Posterior cingulate gyrus (tissue), 11 donors: ENCODE measurements around the gene AGR2.
A peak's percentile ranks its signal among the peaks of the same experiment; 100 is the strongest.
"Not testable (repeated sequence)": the region's sequence is repeated elsewhere in the genome, so short reads cannot be mapped to it uniquely, and the experiment has no call there.

Experiments
- DNase-seq, 10 donors: peaks; one replicate each; pipeline versions ENCODE4 v3.0.0 to v3.0.0-alpha.2; 2020 to 2021; ENCODE audit warnings: mixed read lengths in 3 of 10
- intact Hi-C: fragments of 100-400 bp; cut with DNase I; formaldehyde crosslinking; loops from one replicate; pipeline ENCODE4 v1.15.1; 2023

The AGR2 gene

DNA sequence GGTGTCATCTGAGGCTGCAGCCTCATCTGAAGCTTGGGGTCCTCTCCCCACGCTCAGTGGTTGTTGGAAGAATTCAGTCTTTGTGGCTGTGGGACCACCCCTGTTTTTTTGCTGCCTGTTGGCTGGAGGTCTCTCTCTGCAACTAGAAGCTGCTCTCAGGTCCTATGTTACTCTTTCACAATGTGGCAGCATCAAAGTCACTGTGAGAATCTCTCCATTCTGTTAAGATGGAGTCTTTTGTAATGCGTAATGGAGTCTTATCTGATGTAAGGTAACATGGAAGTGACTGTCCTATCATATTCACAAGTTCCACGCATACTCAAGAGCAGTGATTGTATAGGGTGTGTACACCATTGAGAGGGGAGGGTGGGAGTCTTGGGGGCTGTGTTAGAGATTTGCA, 26.3 kb downstream of the AGR2 start:
- intact Hi-C loops = no loop called here
- DNase-seq = no peak

- intact Hi-C loops = no loop called here
- no peak for DNase-seq
Observed at GRCh38 chr7:16776053-16776452, 28.7 kb downstream of the AGR2 start.

- intact Hi-C loops = no loop called here
- no peak for DNase-seq
Observed at GRCh38 chr7:16774986-16775385, 29.8 kb downstream of the AGR2 start.

DNA sequence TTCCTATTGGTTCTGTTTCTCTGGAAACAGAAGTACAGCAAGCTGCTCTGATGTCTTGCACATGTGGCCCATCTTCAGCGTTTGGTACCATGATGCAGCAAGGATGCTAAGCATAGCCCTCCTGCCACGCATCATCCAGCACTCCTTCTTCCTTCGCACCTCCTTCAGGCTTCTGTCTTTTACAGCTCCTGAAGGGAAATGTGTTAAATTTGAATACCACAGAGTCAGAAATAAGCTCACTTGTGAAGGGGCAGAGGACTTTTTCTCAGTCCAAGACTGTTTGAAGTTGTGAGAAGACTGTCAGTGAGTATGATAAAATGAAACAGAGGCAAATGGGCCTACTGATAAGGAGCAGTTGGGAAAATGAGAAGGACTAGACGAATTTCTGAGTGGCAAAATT, 30.5 kb downstream of the AGR2 start:
- DNase-seq = peak in 6 of 10 donors; percentile 21 to 87 (median 44)
- intact Hi-C loops = no loop called here

GRCh38 chr7:16773884-16774283, 30.9 kb downstream of the AGR2 start:
- intact Hi-C loops = no loop called here
- no peak for DNase-seq

DNA sequence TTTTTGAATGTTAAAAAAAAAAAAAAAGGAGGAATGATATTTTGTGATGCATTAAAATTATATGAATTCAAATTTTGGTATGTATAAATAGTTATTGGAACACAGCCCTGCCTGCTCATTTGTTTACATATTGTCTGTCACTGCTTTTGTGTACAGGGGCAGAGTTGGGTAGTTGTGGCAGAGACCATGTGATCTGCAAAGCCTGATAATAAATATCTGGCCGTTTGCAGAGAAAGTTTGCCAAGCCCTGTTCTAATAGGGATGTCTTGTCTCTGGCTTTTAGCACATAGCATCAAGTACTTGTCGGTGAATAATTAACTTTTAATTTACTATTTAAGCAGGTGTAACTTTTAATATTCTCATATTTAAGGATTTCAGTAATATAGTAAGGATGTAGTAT, 31.5 kb downstream of the AGR2 start:
- DNase-seq = no peak
- intact Hi-C loops = no loop called here

GRCh38 chr7:16770657-16771329, 34.0 kb downstream of the AGR2 start:
- intact Hi-C loops = no loop called here
- DNase-seq = no peak

- intact Hi-C loops, DNase-seq: not testable (repeated sequence)
Observed at GRCh38 chr7:16769994-16770393, 34.8 kb downstream of the AGR2 start.

- DNase-seq = no peak
Observed at GRCh38 chr7:16765436-16765859, 39.4 kb downstream of the AGR2 start.

GRCh38 chr7:16764942-16765341, 39.9 kb downstream of the AGR2 start:
- no peak for DNase-seq
- intact Hi-C loops = no loop called here

More at GRCh38 chr7:16765436-16765859, 39.4 kb downstream of the AGR2 start:
- intact Hi-C loops = no loop called here

GRCh38 chr7:16762177-16762576, 42.6 kb downstream of the AGR2 start:
- no peak for DNase-seq
- intact Hi-C loops = no loop called here

GRCh38 chr7:16759840-16760239, 45.0 kb downstream of the AGR2 start:
- no peak for DNase-seq
- intact Hi-C loops = no loop called here

GRCh38 chr7:16758631-16759611, 45.9 kb downstream of the AGR2 start:
- no peak for DNase-seq
- intact Hi-C loops = no loop called here

GRCh38 chr7:16758036-16758435, 46.8 kb downstream of the AGR2 start:
- no peak for DNase-seq
- intact Hi-C loops = no loop called here

- no peak for DNase-seq
- intact Hi-C loops = no loop called here
Observed at GRCh38 chr7:16755397-16755796, 49.4 kb downstream of the AGR2 start.

DNA sequence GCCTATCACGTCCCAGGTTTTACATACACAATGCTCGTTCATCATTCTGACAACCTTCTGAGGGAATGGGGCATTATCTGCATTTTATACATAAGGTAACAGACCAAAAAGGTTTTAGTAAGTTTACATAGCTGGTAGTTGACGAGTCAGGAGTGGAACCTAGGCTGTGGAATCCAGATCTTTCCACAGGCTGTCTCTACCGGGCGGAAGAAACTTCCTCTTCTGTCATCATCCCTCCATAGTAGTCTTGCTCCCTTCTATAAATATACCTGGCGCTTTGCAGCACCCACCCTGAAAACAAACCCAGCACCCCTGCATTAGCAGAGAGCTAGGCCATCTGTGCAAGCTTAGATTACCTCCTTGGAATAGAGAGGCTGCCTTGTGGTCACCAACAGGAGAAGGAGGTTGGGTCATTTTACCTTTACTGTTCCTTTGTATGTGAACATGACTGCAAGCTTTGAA, 49.9 kb downstream of the AGR2 start:
- no peak for DNase-seq
- intact Hi-C loops = no loop called here

GRCh38 chr7:16753932-16754855, 50.6 kb downstream of the AGR2 start:
- peak; percentile 15 to 88 (median 42) for DNase-seq
- intact Hi-C loops = no loop called here

DNA sequence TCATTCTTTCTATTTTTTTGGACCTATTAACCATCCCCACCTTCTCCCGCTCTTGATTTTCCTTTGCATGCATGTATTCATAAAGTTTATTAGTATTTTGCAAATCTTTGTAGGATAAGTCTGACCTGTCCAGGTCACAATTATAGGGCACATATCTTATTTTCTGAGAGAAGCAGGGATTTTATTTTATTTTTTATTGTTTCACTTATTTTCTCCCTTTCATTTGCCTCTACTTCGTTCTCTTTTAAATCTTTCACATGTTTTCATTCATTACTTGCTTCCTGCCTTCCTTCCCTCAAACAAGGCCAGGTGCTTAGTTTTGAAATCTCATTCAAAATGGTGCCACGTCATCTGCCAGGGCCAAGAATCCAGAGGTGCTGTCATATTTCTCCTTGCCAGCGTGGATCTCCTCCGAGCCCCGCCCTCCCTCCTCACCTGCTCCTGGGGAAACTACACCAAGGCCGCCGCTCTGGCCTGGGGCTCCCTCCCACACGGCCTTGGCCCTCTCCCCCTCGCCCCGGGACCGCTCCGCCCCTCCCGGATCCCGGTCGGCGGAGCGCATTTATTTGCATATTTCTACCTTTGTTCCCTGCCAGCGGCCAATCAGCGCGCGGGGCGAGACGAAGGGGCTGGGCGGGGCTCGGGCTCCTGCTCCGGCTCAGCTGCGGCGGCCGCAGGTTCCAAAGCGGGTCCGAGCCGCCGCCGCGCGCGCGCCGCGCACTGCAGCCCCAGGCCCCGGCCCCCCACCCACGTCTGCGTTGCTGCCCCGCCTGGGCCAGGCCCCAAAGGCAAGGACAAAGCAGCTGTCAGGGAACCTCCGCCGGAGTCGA, 51.5 kb downstream of the AGR2 start, which contains the start of gene TSPAN13:
Gene TSPAN13 (plus strand): TSS at position 654 of the 830 bp plus-strand sequence. CDS start 213 bp downstream, outside the sequence.
- peak; percentile 49 to 97 (median 82) for DNase-seq
- intact Hi-C loops = no loop called here

DNA sequence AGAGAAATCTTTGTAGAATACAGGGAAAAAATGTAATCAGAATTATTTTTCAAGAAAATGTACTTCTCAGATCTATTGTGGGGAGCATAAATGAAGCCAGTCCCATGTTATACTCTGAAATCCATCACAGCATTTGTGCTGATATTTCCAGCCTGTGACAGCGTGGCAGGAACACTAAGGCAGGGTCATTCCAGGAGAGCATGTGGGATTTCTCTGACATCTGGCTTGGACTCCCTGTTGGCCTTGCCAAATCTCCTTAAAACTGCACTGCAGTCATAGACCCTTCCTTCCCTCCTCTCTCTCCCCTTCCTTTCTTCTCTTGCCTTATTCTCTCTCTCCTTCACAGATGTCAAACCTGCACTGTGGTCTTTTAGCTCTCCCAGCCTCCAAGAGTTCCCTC, 57.7 kb downstream of the AGR2 start:
- intact Hi-C loops = no loop called here
- DNase-seq = no peak
